Mononuclear cell (primary cell): ENCODE results near the gene PMF1. TPM values are rescaled to one million over a fixed set of nuclear protein-coding genes. Genes with fewer than 3 reads are reported as not detected.
A peak's percentile ranks its signal among the peaks of the same experiment; 100 is the strongest.

Source experiments
- H3K27me3 ChIP-seq: 2 replicates; pipeline ENCODE4 v1.6.0; 2011; ENCODE audit warnings: low read length, control low read depth; ENCODE audit not compliant: insufficient read depth
- H3K4me1 ChIP-seq: 2 replicates; pipeline ENCODE4 v1.5.1; 2011; ENCODE audit warnings: mild to moderate bottlenecking, low read length, control low read depth; ENCODE audit not compliant: insufficient read depth
- H3K4me3 ChIP-seq: 2 replicates; pipeline ENCODE4 v1.5.1; 2011; ENCODE audit warnings: mild to moderate bottlenecking, low read length, moderate library complexity
- H3K9me3 ChIP-seq: 2 replicates; pipeline ENCODE4 v1.5.1; 2011; ENCODE audit warnings: low read depth, mild to moderate bottlenecking, control low read depth, low read length
- total RNA-seq: library from RNA; depleted of rRNA; stranded (reverse); fragments of >200 nt; gene quantifications from one replicate; pipeline ENCODE4 v1.2.3, GENCODE V29; 2012

The PMF1 gene
- total RNA-seq, 1 donor, result 59.0 TPM

GRCh38 chr1:156242738-156243137 lies 29.9 kb downstream of the PMF1 start:
- Histone ChIP-seq H3K4me1 (peaks cover 17% of the 10 kb centered on the region), H3K27me3 (peaks cover 8% of the 10 kb centered on the region), H3K9me3 (no peaks in the 10 kb centered on the region), H3K4me3 (no peak overlapping the region)

DNA sequence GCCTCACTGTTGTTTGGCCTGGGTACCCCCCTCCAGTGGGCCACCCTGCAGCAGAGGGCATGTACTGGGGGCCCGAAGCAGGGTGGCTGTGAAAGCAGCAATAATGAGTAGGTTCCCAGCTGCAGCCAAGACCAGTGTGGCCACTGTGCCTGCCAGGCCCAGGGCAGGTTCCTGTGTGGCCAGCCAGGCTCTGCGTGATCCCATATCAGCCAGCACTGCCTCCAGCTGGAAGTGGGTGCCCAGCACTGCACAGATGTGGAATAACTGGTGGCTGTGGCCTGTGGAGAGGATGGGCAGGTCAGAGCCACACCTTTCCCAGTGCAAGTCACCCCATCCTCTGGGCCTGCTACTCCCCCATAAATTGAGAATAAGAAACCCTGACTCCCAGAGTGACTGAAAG lies 31.3 kb downstream of the PMF1 start:
- H3K4me1 ChIP-seq, result peaks cover 17% of the 10 kb centered on the region
- H3K4me3 ChIP-seq, result no peak overlapping the region

DNA sequence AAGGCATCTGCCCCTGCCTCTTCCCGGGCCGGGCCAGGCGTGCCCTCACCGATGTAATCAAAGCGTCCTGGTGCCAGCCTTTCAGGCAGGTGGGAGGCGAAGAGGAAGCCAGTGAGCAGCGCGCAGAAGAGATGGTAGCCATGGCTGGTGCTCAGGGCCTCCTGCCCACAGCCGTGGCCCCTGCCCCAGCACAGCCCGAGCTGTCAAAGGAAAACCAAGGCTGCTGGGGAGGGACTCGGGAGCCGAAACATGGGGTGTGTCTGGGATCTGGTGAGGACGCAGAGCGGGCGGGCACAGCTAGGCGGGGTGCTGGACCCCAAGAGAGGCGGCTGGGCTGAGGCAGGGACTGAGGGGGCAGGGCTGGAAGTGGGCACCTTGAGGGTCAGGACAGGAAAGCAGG lies 31.9 kb downstream of the PMF1 start:
- Histone ChIP-seq H3K4me1 (peaks cover 17% of the 10 kb centered on the region), H3K4me3 (no peak overlapping the region), H3K9me3 (no peaks in the 10 kb centered on the region), H3K27me3 (peaks cover 8% of the 10 kb centered on the region)

More for the DNA sequence above, 31.3 kb downstream of the PMF1 start:
- no peaks in the 10 kb centered on the region for H3K9me3 ChIP-seq
- peaks cover 8% of the 10 kb centered on the region for H3K27me3 ChIP-seq

- peak overlapping the region; percentile 6 for H3K4me3 ChIP-seq
- peaks cover 8% of the 10 kb centered on the region for H3K27me3 ChIP-seq
- H3K9me3 ChIP-seq, result no peaks in the 10 kb centered on the region
- peaks cover 17% of the 10 kb centered on the region for H3K4me1 ChIP-seq
These were observed 32.8 kb downstream of the PMF1 start for GRCh38 chr1:156245451-156246232.

- Histone ChIP-seq H3K4me1 (peaks cover 17% of the 10 kb centered on the region), H3K4me3 (no peak overlapping the region), H3K9me3 (no peaks in the 10 kb centered on the region), H3K27me3 (peaks cover 8% of the 10 kb centered on the region)
These were observed 33.5 kb downstream of the PMF1 start for GRCh38 chr1:156246241-156246780.

DNA sequence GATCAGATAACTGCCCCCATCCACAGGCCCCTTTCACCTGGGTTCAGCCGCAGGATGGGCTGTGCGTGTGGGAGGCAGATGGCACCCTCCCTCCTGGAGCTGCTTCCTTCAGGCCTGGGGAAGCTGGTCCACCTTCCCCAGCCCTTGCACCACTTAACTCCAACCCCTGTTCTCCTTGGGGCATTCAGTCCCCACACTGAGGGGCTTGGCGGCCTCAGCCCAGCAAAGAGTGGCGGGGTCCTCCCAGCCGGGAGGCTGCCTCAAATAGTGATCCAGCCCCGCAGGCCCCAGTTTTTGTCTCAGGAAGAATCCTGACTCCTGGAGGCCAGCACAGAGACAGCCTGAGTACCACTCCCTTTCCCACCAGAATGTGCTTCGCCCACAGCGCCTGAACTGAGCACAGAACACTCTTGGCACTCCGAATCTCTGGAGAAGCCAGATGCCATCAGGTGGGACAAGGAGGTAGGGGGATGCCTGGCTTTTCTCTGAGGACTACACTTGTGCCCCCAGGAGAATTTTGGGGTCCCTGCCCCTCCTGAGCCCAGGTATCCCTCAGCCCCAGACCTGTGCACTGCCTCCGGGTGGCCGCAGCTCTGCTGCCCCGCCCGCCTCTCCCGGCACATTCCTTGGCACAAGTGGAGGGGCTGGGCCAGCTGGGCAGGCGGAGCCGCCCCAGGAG lies 34.1 kb downstream of the PMF1 start:
- Histone ChIP-seq H3K4me3 (no peak overlapping the region), H3K4me1 (peaks cover 17% of the 10 kb centered on the region), H3K9me3 (no peaks in the 10 kb centered on the region)

GRCh38 chr1:156247460-156248322 lies 34.9 kb downstream of the PMF1 start, which contains the start of gene PAQR6:
PAQR6 (minus strand) TSS chr1:156248056; CDS start chr1:156246731, 1,325 bp downstream.
- Histone ChIP-seq H3K27me3 (peaks cover 8% of the 10 kb centered on the region), H3K9me3 (no peaks in the 10 kb centered on the region), H3K4me3 (no peak within 1 kb of the TSS), H3K4me1 (peaks cover 17% of the 10 kb centered on the region)

More for the DNA sequence above, 34.1 kb downstream of the PMF1 start:
- peaks cover 8% of the 10 kb centered on the region for H3K27me3 ChIP-seq

- H3K27me3 ChIP-seq, result peaks cover 8% of the 10 kb centered on the region
- no peak overlapping the region for H3K4me3 ChIP-seq
- H3K9me3 ChIP-seq, result no peaks in the 10 kb centered on the region
- peaks cover 17% of the 10 kb centered on the region for H3K4me1 ChIP-seq
These were observed 35.5 kb downstream of the PMF1 start for GRCh38 chr1:156248323-156248683.

- Histone ChIP-seq H3K9me3 (no peaks in the 10 kb centered on the region), H3K27me3 (peaks cover 8% of the 10 kb centered on the region), H3K4me3 (no peak overlapping the region), H3K4me1 (peaks cover 17% of the 10 kb centered on the region)
These were observed 36.8 kb downstream of the PMF1 start for GRCh38 chr1:156249593-156249992.

DNA sequence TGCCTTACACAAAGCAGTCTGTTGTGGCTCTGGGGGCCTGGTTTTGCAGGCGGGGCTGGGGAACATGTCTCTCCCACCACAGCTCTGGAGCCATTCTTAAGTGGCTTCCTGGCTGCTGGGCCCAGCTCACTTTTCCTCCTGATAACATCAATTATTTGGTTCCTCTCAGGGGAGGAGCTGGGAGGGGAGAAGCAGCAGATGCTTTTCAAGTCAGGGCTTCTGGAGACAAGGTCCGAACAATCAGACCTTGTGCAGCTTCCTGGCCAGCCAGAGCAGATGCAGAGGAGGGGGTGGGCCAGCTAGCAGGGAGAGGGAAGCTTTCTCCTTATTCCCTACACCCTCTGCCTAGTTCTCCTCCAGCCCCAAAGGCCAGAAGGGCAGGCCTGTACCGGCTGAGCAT lies 38.7 kb downstream of the PMF1 start:
- Histone ChIP-seq H3K4me3 (no peak overlapping the region), H3K27me3 (no peaks in the 10 kb centered on the region), H3K9me3 (no peaks in the 10 kb centered on the region), H3K4me1 (no peaks in the 10 kb centered on the region)

DNA sequence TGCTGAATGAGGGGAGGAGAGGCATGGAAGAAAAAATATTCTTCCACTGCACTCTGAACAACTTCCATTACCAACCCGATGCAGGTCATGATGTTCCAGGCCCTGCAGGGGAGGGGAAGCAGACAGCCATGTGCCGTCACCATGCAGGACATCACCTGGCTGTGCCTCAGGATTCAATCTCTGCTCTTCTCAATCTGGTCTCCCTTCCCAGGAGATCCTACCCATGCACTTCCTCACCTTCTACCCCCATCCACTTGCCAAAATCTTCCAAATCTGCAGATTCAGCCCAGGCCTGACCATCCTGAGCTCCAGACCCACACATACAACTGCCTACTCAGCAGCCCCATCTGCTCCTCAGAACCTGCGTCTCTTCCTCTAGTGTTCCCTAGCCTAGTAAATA lies 40.8 kb downstream of the PMF1 start:
- Histone ChIP-seq H3K4me1 (no peaks in the 10 kb centered on the region), H3K27me3 (no peaks in the 10 kb centered on the region), H3K9me3 (no peaks in the 10 kb centered on the region), H3K4me3 (no peak overlapping the region)

DNA sequence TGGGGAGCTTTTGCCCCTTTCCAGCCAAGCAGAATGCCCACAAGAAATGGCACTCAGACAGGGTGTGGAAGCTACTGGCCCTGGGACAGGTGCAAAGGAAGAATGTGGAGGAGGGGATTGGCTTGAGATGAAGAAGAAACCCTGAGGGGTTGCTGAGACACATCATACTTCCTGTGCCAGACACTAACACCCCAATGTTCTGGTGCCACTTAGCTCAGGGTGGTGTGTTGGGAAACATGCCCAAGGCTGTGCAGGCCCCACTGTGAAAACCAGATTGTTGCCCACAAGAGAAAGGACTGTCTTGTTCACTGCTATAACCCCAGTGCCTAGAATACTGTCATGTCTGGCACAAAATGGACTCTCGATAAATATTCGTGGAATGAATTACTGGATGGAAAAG lies 44.9 kb downstream of the PMF1 start:
- Histone ChIP-seq H3K27me3 (no peaks in the 10 kb centered on the region), H3K9me3 (no peaks in the 10 kb centered on the region), H3K4me3 (no peak overlapping the region), H3K4me1 (no peaks in the 10 kb centered on the region)

GRCh38 chr1:156258859-156259258 lies 46.1 kb downstream of the PMF1 start:
- Histone ChIP-seq H3K9me3 (no peaks in the 10 kb centered on the region), H3K4me3 (no peak overlapping the region), H3K4me1 (no peaks in the 10 kb centered on the region), H3K27me3 (no peaks in the 10 kb centered on the region)

GRCh38 chr1:156259805-156260204 lies 47.0 kb downstream of the PMF1 start:
- Histone ChIP-seq H3K9me3 (no peaks in the 10 kb centered on the region), H3K27me3 (no peaks in the 10 kb centered on the region), H3K4me1 (no peaks in the 10 kb centered on the region), H3K4me3 (no peak overlapping the region)

DNA sequence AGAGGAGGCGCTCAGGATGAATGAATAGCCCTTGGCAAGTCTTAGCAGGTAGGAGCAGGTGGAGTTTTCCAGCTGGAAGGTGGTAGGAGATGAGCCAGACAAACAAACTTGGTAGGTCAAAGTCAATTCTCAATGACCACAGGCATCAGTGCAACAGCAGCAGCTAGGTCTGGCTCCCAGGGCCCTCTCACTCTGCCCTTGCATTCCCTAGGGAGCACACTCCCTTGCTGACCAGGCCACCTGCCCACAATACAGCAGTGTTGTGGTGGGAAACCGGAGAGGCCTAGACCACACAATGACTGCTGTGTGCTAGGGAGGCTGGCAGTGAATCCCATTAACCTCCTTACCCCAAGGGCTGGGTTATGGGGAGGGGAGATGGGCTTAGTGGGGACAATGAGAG lies 48.1 kb downstream of the PMF1 start:
- H3K4me1 ChIP-seq, result no peaks in the 10 kb centered on the region
- H3K4me3 ChIP-seq, result no peak overlapping the region
- no peaks in the 10 kb centered on the region for H3K9me3 ChIP-seq
- no peaks in the 10 kb centered on the region for H3K27me3 ChIP-seq
